HEK293T (cell line): ENCODE results near the gene KRTAP3-3.

Experiments
- ARNT ChIP-seq: fragments of 450-650 bp; IDR thresholded peaks from 2 replicates; pipeline ENCODE4 v1.6.1; 2017; ENCODE audit warnings: mild to moderate bottlenecking
- BHLHE40 ChIP-seq: fragments of 450-650 bp; IDR thresholded peaks from 2 replicates; pipeline ENCODE4 v1.6.1; 2016; ENCODE audit warnings: mild to moderate bottlenecking, moderate library complexity, borderline replicate concordance
- CTBP1 ChIP-seq: fragments of 450-650 bp; IDR thresholded peaks from 2 replicates; pipeline ENCODE4 v1.6.1; 2016; ENCODE audit warnings: borderline replicate concordance
- FOXA1 ChIP-seq: fragments of 450-650 bp; IDR thresholded peaks from 2 replicates; pipeline ENCODE4 v1.6.1; 2016; ENCODE audit warnings: mild to moderate bottlenecking
- FOXK2 ChIP-seq: fragments of 450-650 bp; IDR thresholded peaks from 2 replicates; pipeline ENCODE4 v1.6.1; 2016; ENCODE audit warnings: mild to moderate bottlenecking
- LEF1 ChIP-seq: fragments of 450-650 bp; IDR thresholded peaks from 2 replicates; pipeline ENCODE4 v1.6.1; 2017; ENCODE audit warnings: mild to moderate bottlenecking, borderline replicate concordance
- NFRKB ChIP-seq: fragments of 450-650 bp; IDR thresholded peaks from 2 replicates; pipeline ENCODE4 v1.6.1; 2016; ENCODE audit warnings: mild to moderate bottlenecking, moderate library complexity
- SUZ12 ChIP-seq: fragments of 450-650 bp; IDR thresholded peaks from 2 replicates; pipeline ENCODE4 v1.6.1; 2016; ENCODE audit warnings: mild to moderate bottlenecking

DNA sequence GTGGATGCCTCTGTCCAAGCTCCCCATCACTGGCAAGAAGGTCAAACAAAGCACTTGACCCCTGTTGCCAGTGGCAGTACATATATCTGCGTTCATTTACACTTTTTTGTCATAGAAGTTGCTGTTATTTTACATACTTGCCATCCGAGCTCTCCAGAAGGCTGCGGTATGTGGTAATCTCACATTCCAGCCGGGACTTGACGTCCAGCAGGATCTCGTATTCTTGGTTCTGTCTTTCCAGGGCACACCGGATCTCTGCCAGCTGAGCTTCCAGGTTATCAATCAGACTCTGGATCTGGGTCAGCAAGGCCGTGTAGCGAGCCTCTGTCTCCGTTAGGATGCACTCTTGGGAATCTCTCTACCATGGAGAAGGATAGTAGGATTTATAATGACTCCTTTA is 33.8 kb downstream of the KRTAP3-3 start:
- no peak for TF ChIP-seq LEF1
- TF ChIP-seq NFRKB: no peak
- TF ChIP-seq BHLHE40: no peak
- no peak for TF ChIP-seq SUZ12
- no peak for TF ChIP-seq ARNT
- no peak for TF ChIP-seq FOXA1
- no peak for TF ChIP-seq FOXK2
- no peak for TF ChIP-seq CTBP1
